ENCODE measurements around the gene USP25.
"Not testable (repeated sequence)": the region's sequence is repeated elsewhere in the genome, so short reads cannot be mapped to it uniquely, and the experiment has no call there.

USP25 gene

GRCh38 chr21:15732996-15733329 is 3.2 kb downstream of the USP25 start:
- no peak for DNase-seq (ENCODE audit: low spot score)

DNA sequence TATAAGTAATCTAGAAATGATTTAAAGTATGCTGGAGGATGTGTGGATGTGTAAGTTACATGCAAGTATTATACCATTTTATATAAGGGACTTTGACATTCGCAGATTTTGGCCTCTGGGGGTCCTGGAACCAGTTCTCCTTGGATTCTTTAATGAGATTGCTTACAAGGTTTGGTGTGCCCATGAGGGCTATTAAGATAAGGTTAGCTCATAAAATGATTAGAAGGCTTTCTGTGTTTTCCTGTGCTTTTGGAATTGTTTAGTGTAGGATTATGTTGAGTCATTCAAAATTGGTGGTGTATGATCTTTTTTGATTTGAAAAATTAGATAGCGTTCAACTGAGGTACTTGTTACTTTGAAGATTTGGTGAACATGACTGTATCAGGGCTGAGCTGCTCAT is 5.6 kb downstream of the USP25 start:
- no peak for DNase-seq (ENCODE audit: low spot score)

DNA sequence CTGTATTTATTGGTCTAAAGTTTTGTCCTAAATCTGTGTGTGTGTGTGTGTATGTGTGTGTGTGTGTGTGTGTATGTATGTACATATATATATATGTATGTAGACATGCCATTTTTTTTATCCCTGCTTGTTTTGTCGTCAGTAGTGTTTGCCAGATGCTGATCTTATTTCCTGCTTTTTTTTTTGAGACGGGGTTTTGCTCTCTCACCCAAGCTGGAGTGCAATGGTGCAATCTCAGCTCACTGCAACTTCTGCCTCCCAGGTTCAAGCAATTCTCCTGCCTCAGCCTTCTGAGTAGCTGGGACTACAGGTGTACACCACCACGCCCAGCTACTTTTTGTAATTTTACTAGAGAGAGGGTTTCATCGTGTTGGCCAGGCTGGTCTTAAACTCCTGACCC is 6.1 kb downstream of the USP25 start:
- DNase-seq (ENCODE audit: low spot score): not testable (repeated sequence)

DNA sequence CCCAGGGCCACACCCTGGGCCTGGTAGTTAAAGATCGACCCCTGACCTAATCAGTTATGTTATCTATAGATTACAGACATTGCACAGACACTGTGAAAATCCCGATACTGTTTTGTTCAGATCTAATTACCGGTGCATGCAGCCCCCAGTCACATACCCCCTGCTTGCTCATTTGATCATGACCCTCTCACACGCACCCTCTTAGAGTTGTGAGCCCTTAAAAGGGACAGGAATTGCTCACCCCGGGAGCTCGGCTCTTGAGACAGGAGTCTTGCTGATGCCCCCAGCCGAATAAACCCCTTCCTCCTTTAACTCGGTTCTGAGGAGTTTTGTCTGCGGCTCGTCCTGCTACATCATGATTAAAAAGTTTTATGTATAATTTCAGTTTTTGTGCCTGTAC is 9.0 kb downstream of the USP25 start:
- DNase-seq (ENCODE audit: low spot score): not testable (repeated sequence)

- DNase-seq (ENCODE audit: low spot score): no peak
Observed at GRCh38 chr21:15740383-15740782, 10.6 kb downstream of the USP25 start.

DNA sequence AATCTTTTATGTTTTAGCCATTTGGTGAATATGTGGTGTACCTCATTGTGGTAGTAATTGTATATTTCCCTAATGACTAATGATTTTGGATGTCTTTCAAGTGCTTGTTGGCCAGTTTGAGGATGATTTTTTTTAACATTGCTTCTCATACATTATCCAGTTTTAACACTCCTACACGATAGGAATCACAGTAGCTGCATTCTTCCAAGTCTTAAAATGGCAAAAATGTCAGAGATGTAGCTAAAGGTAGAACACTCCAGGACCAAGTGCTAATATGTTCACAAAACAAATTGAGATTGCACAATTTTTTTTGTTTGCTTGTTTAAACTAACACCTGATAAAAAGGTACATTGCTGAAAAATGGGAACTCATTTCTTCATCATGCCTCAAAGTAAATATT is 11.7 kb downstream of the USP25 start:
- no peak for DNase-seq (ENCODE audit: low spot score)

DNA sequence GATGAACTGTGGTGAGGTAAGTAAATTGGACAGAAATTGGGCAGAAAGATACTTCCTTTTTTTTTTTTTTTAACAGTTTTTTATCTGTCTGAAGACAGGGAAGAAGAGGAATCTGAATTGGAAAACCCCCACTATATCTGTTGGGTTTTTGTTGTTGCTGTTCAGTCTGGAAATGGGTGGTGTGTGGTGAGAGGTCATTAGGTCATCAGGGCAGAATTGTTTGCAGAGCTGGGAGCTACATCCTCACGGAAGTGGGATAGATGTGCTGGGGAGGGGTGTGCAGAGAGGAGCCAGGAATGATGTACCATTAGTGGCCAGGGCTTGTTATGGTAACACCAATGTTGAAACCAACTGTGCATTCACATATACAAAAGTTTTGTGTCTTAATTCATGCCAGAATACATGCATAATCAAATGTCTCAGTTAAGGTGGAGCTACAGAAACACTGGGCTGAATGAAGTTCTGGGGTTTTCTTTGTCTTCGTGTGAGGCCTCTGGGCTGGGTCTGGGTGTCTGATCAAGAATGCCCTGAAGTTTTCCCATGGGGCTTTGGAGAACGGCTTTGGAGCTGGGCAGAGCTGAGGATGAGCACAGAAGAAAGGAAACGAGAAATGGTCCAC is 12.4 kb downstream of the USP25 start:
- DNase-seq (ENCODE audit: low spot score): no peak

GRCh38 chr21:15742694-15743093 is 12.9 kb downstream of the USP25 start:
- no peak for DNase-seq (ENCODE audit: low spot score)

DNA sequence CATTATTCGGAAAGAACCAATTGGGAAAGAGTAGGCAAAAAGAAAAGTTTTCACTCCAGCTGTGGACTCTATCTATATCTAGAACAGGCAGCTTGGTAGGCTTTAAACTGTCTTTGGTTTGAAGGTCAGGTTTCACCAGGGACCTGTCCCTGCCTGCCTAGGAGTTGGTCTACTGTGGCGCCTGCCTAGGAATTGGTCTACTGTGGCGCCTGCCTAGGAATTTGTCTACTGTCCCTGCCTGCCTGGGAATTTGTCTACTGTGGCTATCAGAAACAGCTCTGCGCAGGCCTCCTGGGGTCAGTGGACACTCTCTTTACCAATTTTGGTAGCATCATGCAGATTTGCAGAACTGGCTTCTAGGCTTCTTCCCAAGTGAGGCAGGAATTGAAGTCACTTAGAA is 13.8 kb downstream of the USP25 start:
- DNase-seq (ENCODE audit: low spot score): no peak

GRCh38 chr21:15744926-15745325 is 15.1 kb downstream of the USP25 start:
- DNase-seq (ENCODE audit: low spot score): no peak

DNA sequence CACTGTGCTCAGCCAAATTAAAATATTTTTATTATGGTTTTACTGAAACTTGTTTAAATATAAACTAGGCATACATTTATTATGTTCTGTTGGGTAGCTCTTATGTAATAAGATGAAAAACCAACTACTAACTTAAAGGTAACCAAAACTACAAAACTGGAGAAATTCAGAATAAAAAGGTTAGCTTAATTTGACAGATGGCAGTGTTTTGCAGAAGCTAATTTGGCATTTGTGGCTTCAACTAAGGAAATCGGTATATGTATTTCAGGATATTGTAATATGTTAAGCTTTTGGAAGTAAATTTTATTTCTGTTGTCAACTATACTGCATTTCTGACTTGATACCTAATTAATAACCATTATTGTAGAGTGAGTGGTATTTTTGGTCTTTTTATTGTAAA is 18.8 kb downstream of the USP25 start:
- DNase-seq (ENCODE audit: low spot score): no peak

DNA sequence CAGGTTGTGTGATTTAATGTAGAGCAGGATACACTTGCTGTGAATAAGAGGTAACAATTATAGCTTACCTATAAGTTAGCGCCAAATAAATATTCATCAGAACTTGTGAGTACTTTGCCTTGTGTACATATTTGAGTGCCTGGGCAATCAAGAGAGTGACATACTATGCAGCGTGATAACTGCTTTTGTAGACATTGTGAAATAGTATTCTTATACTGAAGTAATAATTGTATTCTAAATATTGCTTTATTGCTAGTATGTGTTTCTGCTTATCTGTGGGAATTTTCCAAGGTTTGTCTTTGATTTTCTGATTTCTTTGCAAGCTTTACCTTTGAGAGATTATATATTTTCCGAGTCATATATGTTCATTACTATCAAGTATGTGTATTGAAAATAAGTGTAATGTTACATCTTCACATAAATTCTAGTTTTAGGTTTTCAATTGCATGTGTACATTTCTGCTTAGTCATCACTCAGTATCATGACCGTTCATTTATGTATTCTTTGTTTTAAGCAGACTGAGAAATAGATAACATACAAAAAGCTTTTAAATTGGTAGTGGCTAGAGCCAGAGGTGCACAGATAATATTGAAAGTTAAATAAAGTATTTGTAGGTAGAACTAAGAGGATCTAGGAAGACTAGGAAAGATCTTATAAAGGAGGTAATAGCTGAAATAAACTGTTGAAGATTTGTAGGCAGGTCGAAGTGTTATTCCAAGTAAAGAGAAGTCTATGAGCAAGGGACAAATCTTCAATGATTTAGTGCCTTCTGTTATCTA is 19.5 kb downstream of the USP25 start:
- no peak for DNase-seq (ENCODE audit: low spot score)

DNA sequence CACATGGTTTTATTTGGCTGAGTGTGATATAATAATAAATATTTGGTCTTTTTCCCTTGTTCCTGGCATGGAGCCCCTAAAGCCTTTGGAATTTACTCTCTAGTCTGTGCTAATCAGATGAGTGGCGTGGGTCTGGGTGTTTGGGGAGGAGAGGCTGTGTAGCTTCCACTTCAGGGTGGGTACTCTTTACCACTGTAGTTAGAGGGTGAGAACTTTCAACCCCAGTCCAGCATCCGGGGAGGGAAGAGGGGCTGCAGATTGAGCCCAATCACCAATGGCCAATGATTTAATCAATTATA is 20.0 kb downstream of the USP25 start:
- DNase-seq (ENCODE audit: low spot score): no peak

DNA sequence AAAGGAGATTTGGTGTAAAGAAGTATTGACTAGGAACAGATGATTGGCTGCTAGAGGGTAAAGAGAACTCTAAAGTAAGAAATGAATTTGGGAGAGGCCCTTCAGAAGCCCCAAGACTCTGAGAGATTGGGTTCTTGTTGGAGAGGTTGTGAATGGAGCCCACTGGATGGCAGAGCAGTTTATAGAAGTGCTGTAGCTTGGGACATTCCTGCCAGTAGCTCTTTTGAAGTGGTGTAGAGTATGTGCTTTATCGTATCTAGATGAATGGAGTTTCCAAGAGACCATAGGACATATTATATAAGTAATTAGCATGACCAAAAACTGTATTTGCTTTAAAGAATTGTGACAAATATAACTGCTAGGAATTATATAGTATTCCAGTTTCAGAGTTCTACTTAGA is 21.3 kb downstream of the USP25 start:
- DNase-seq (ENCODE audit: low spot score): no peak

DNA sequence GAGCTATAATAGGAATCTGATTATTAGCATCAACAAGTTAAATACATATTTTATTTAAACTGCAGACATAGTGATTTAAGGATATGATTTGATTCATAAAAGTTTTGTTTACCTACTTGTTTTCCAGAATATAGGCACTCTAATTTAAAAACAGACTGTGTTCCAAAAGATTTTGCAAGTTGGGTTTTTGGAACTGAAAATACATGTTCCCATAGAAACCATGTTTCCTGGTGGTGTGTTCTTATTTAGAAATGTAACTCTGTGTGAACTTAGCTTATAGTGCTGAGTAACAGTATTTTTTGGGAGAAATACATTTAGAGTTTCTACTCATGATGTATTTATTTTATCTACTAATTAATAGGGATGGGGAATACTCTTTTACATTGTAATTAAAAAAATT is 21.8 kb downstream of the USP25 start:
- DNase-seq (ENCODE audit: low spot score): no peak

- no peak for DNase-seq (ENCODE audit: low spot score)
Observed at GRCh38 chr21:15752763-15753407, 23.1 kb downstream of the USP25 start.

DNA sequence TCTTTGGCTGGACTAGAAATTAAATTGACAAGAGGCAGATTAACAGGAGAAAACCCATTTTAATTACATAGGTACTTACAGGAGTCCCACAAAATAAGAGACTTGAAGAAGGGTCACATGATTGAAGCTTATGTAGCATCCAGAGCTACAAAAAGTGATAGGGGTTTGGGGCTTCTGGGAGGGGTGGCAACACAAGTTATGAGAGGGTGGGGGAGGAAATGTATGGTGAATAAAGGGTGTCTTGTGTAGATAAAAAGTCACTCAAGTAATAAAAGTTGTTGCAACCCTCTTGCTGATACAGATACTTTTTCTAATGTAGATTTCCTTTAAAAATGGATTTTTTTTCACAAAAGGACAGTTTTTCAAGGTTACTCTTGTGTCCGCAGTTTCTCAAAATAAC is 24.0 kb downstream of the USP25 start:
- DNase-seq (ENCODE audit: low spot score): no peak

DNA sequence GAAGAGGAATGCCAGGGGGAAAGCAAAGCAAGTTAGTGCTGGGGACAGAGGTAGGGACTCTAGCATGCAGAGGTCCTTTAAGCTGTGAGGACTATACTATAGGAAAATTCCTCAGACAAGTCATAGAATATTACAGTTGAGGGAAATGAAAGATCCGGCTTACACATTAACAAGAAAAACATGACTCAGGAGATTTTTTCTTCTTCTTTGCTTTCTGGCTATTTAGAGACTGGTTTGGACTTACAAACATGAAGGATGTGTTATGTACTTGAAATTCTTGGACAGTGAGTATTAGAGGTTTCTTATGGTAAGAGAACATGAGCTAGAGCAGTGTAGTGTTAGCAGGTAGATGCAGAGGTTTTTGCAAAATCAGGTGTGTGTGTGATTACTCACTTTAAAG is 24.9 kb downstream of the USP25 start:
- no peak for DNase-seq (ENCODE audit: low spot score)

DNA sequence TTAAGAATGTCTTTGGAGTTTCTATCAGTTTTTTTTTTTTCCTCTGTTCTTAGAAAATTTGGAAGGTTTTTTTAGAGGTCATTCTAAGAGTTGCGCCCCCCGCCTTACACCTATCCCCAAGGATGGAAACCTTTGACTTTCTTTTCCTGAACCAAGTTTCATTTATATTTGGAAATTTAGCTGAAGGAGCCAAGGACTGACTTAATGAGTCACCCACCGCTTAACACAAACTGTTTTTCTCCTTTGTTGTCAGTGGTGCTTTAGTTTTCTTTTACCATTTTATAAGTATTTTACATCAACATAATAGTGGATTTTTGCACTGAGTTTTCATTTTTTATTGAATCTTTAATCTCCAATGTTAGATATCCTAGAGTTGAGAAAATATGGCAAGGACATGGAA is 25.3 kb downstream of the USP25 start:
- no peak for DNase-seq (ENCODE audit: low spot score)

DNA sequence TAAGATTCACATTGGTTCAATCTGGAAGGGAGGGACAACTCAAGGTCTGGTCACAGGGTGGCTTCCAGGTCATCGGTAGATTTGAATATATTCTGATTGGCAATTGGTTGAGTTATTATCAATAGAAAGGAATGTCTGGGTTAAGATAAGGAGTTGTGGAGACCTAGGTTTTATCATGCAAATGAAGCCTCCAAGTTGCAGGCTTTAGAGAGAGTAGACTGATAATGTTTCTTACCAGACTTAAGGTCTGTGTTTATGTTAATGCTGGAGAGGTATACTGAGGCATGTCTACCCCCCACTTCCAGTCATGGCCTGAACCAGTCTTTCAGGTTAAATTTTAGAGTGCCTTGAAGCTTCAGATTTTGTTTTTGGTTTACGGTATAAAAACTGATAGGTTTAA is 29.7 kb downstream of the USP25 start:
- no peak for DNase-seq (ENCODE audit: low spot score)

DNA sequence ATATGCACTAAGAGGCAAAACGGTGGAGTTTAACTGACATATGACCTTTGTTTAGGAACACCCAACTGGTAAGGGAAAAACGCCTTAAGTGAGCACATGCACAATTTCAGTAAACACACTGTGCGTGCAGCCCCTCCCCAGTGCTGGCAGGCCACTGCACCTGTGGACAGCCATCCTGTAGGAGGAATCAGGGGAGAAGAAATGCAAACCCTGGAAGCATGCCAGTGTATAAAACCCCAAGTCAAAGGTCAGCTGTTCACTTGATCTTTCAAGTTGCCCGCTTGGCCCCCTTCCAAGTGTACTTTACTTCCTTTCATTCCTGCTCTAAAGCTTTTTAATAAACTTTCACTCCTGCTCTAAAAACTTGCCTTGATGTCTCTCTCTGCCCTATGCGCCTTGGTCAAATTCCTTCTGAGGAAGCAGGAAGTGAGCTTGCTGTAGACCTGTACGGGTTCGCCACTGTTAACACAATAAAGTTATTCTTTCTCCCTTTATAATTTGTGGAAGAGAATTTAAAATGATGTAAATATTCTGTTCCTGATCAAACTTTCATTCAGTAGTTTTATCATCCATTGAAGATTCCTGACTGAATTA is 31.8 kb downstream of the USP25 start:
- no peak for DNase-seq (ENCODE audit: low spot score)

- no peak for DNase-seq (ENCODE audit: low spot score)
Observed at GRCh38 chr21:15763359-15763758, 33.6 kb downstream of the USP25 start.

GRCh38 chr21:15764878-15765277 is 35.1 kb downstream of the USP25 start:
- DNase-seq (ENCODE audit: low spot score): no peak
